Liver (tissue), 9 donors: Measurements from ENCODE around the gene SBF2. TPM values are rescaled to one million over a fixed set of nuclear protein-coding genes. Genes with fewer than 3 reads are reported as not detected.

Source experiments
- DNase-seq: peaks from one replicate; pipeline ENCODE4 v3.0.0-alpha.2; 2017; ENCODE audit warnings: low spot score
- H3K27ac ChIP-seq, 2 donors: one replicate each; pipeline ENCODE4 v1.7.0; 2013; ENCODE audit warnings: inconsistent platforms in 2 of 2, low read length in 2 of 2, control low read depth in 1 of 2, low read depth in 1 of 2, mild to moderate bottlenecking in 1 of 2
- H3K27me3 ChIP-seq, 4 donors: one replicate each; pipeline versions ENCODE4 v1.6.1 to v1.7.0; 2013; ENCODE audit warnings: low read length in 3 of 4, inconsistent platforms in 1 of 4, mild to moderate bottlenecking in 1 of 4, moderate library complexity in 1 of 4; ENCODE audit not compliant: control insufficient read depth in 4 of 4, insufficient read depth in 4 of 4
- H3K36me3 ChIP-seq, 4 donors: one replicate each; pipeline versions ENCODE4 v1.6.1 to v1.7.0; 2013; ENCODE audit warnings: low read length in 3 of 4, mild to moderate bottlenecking in 3 of 4, low read depth in 1 of 4, moderate library complexity in 1 of 4; ENCODE audit not compliant: control insufficient read depth in 4 of 4, insufficient read depth in 3 of 4
- H3K4me1 ChIP-seq, 4 donors: one replicate each; pipeline versions ENCODE4 v1.6.1 to v1.7.0; 2013; ENCODE audit warnings: low read length in 3 of 4, mild to moderate bottlenecking in 3 of 4, moderate library complexity in 1 of 4; ENCODE audit not compliant: control insufficient read depth in 4 of 4, insufficient read depth in 4 of 4
- H3K4me3 ChIP-seq, 3 donors: one replicate each; pipeline versions ENCODE4 v1.6.1 to v1.7.0; 2013; ENCODE audit warnings: low read length in 3 of 3, control low read depth in 1 of 3, low read depth in 1 of 3, mild to moderate bottlenecking in 1 of 3
- H3K9ac ChIP-seq, 2 donors: one replicate each; pipeline ENCODE4 v1.7.0; 2013; ENCODE audit warnings: low read length in 2 of 2, mild to moderate bottlenecking in 2 of 2, moderate library complexity in 2 of 2, control low read depth in 1 of 2, low read depth in 1 of 2
- H3K9me3 ChIP-seq, 4 donors: one replicate each; pipeline versions ENCODE4 v1.6.1 to v1.7.0; 2013; ENCODE audit warnings: low read length in 3 of 4; ENCODE audit not compliant: control insufficient read depth in 4 of 4
- FOXA2 ChIP-seq: IDR thresholded peaks from 2 replicates; pipeline ENCODE4 v1.6.1; 2016; ENCODE audit warnings: antibody characterized with exemption
- GABPA ChIP-seq, 2 donors: IDR thresholded peaks in 1 of 2; conservative IDR thresholded peaks in 1 of 2; 2 replicates each; pipeline ENCODE4 v1.6.1; 2016; ENCODE audit warnings: antibody characterized with exemption in 2 of 2, mild to moderate bottlenecking in 1 of 2, moderate library complexity in 1 of 2
- HNF4A ChIP-seq, 2 donors: conservative IDR thresholded peaks; 2 replicates each; pipeline ENCODE4 v1.6.1; 2016; ENCODE audit warnings: antibody characterized with exemption in 2 of 2, mild to moderate bottlenecking in 2 of 2
- MAX ChIP-seq: IDR thresholded peaks from 2 replicates; pipeline ENCODE4 v1.6.1; 2016; ENCODE audit warnings: antibody characterized with exemption
- RAD21 ChIP-seq, 2 donors: IDR thresholded peaks; 2 replicates each; pipeline ENCODE4 v1.6.1; 2016; ENCODE audit warnings: antibody characterized with exemption in 2 of 2, mild to moderate bottlenecking in 2 of 2
- SP1 ChIP-seq: IDR thresholded peaks from 2 replicates; pipeline ENCODE4 v1.6.1; 2018; ENCODE audit warnings: antibody characterized with exemption, mild to moderate bottlenecking
- TAF1 ChIP-seq: conservative IDR thresholded peaks from 2 replicates; pipeline ENCODE4 v1.6.1; 2016; ENCODE audit warnings: antibody characterized with exemption, mild to moderate bottlenecking
- WGBS: extraction: QIAGEN DNeasy Blood & Tissue Kit; methylation state at CpG from one replicate; pipeline ENCODE4 v1.1.7; 2013; 5-methylcytosine and 5-hydroxymethylcytosine counted together
- polyA plus RNA-seq, 2 donors: library from polyadenylated mRNA; stranded (reverse) in 1 of 2; unstranded in 1 of 2; fragments of 200-250 nt in 1 of 2; fragments of >200 nt in 1 of 2; fragmentation: Nextera tagmentation in 1 of 2; extraction: Ambion mirVana in 1 of 2; gene quantifications; one replicate each; pipeline versions ENCODE4 v1.2.1 to v1.2.3, GENCODE V29; 2013 to 2015
- total RNA-seq, 2 donors: library from RNA; depleted of rRNA; stranded (reverse); fragments of >200 nt; gene quantifications; one replicate each; pipeline ENCODE4 v1.2.3, GENCODE V29; 2014
- TF ChIP-seq, protein P1 (sequence below): IDR thresholded peaks from 2 replicates; pipeline ENCODE4 v1.6.1; 2016; ENCODE audit warnings: antibody characterized with exemption
- TF ChIP-seq, protein P2 (sequence below): IDR thresholded peaks from 2 replicates; pipeline ENCODE4 v1.6.1; 2016; ENCODE audit warnings: antibody characterized with exemption
- donor health status: healthy.
- donor health status: healthy.
- donor health status: healthy.
- donor health status: healthy.
- donor health status: healthy.

Gene SBF2
- total and polyA plus RNA-seq, 4 donors: 7.5 to 31.3 (median 14.7) TPM

- DNase-seq: no peak
- WGBS: 100% methylated on average over 1 of the region's 1 CpG
- Histone ChIP-seq H3K27ac (no peak overlapping the region), H3K9me3 (no peaks in the 10 kb centered on the region), H3K4me1 (no peaks in the 10 kb centered on the region), H3K9ac (no peak overlapping the region), H3K36me3 (peaks cover 0 to 2% (median 0%) of the 10 kb centered on the region in 4 donors), H3K4me3 (no peak overlapping the region), H3K27me3 (no peaks in the 10 kb centered on the region)
- TF ChIP-seq, protein P1, sequence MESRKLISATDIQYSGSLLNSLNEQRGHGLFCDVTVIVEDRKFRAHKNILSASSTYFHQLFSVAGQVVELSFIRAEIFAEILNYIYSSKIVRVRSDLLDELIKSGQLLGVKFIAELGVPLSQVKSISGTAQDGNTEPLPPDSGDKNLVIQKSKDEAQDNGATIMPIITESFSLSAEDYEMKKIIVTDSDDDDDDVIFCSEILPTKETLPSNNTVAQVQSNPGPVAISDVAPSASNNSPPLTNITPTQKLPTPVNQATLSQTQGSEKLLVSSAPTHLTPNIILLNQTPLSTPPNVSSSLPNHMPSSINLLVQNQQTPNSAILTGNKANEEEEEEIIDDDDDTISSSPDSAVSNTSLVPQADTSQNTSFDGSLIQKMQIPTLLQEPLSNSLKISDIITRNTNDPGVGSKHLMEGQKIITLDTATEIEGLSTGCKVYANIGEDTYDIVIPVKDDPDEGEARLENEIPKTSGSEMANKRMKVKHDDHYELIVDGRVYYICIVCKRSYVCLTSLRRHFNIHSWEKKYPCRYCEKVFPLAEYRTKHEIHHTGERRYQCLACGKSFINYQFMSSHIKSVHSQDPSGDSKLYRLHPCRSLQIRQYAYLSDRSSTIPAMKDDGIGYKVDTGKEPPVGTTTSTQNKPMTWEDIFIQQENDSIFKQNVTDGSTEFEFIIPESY: no peak
- TF ChIP-seq RAD21 (IDR thresholded peaks at IDR 0.05) (no peak), GABPA (IDR thresholded peaks at IDR 0.05 in 1 of 2, conservative IDR thresholded peaks at IDR 0.05 in 1 of 2) (no peak)
These were observed 366.3 kb downstream of the SBF2 start for GRCh38 chr11:9927670-9928069.

DNA sequence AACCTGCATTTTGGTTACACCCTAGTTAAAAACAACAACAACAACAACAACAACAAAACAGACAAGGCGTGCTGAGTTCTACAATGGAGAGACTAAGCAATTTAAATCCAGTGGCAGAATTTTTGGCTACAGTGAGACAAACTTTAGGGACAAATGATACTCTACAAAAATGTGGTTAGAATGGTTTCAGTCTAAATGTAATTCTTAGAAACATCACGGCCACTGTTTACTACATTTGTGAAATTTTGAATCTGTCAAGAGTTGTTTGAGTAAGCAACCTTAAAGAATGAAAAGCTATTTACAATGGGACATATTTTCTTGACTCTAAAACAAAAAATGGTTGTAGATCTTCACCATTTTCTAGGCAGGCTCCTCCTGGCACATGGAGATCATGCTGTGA, 370.7 kb downstream of the SBF2 start:
- Histone ChIP-seq H3K27ac (no peak overlapping the region), H3K36me3 (no peaks in the 10 kb centered on the region), H3K27me3 (no peaks in the 10 kb centered on the region), H3K9me3 (no peaks in the 10 kb centered on the region), H3K9ac (no peak overlapping the region), H3K4me1 (no peaks in the 10 kb centered on the region), H3K4me3 (no peak overlapping the region)
- WGBS: 83% methylated on average over 2 of the region's 2 CpGs
- TF ChIP-seq, protein P2, sequence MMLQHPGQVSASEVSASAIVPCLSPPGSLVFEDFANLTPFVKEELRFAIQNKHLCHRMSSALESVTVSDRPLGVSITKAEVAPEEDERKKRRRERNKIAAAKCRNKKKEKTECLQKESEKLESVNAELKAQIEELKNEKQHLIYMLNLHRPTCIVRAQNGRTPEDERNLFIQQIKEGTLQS: no peak
- no peak for TF ChIP-seq SP1
- TF ChIP-seq, protein P1: no peak
- no peak for DNase-seq

- H3K9me3 ChIP-seq: no peaks in the 10 kb centered on the region
- no peak overlapping the region for H3K27ac ChIP-seq
- no peak overlapping the region for H3K9ac ChIP-seq
- 65% methylated on average over 4 of the region's 4 CpGs for WGBS
- DNase-seq: no peak
- TF ChIP-seq MAX: no peak
- TF ChIP-seq FOXA2: no peak
- TF ChIP-seq TAF1: no peak
- no peak for TF ChIP-seq HNF4A (conservative IDR thresholded peaks at IDR 0.05)
- H3K4me1 ChIP-seq: no peaks in the 10 kb centered on the region
- H3K36me3 ChIP-seq: no peaks in the 10 kb centered on the region
- no peaks in the 10 kb centered on the region for H3K27me3 ChIP-seq
- no peak overlapping the region for H3K4me3 ChIP-seq
These were observed 371.2 kb downstream of the SBF2 start for GRCh38 chr11:9922806-9923205.
